HG03039 (cell line): ENCODE results near the gene SLC66A1.
"Not testable (repeated sequence)": the region's sequence is repeated elsewhere in the genome, so short reads cannot be mapped to it uniquely, and the experiment has no call there.

ENCODE experiments used
- ATAC-seq: cut with Tn5 transposase; IDR thresholded peaks from one replicate; pipeline ENCODE4 v1.9.1; 2021; ENCODE audit warnings: mild to moderate bottlenecking, moderate library complexity; ENCODE audit not compliant: unreplicated experiment

Gene SLC66A1

DNA sequence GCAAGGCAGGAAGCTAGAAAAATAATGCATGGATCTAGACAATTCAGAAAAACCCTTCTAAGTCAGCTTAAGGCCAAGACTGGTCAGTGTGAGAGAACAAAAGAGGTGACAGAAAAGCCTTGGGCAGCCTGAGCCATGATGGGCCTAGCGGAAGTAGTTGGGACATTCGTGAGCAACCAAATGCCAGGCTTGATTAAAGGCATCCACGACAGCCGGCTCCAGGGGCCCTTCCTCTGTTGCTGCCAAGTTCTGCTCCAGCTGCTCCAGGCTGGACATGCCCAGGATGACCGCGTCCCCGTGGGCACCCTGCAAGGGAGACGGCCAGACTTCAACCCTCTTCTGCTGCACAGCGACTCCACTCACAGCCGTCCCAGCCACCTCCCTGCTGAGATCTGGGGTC lies 8.0 kb upstream of the SLC66A1 start:
- not testable (repeated sequence) for ATAC-seq

GRCh38 chr1:19305880-19306279 lies 6.2 kb upstream of the SLC66A1 start:
- no peak for ATAC-seq

- ATAC-seq: no peak
Measured at GRCh38 chr1:19306941-19307340, 5.2 kb upstream of the SLC66A1 start.

GRCh38 chr1:19307794-19308508 lies 4.2 kb upstream of the SLC66A1 start:
- ATAC-seq: no peak

DNA sequence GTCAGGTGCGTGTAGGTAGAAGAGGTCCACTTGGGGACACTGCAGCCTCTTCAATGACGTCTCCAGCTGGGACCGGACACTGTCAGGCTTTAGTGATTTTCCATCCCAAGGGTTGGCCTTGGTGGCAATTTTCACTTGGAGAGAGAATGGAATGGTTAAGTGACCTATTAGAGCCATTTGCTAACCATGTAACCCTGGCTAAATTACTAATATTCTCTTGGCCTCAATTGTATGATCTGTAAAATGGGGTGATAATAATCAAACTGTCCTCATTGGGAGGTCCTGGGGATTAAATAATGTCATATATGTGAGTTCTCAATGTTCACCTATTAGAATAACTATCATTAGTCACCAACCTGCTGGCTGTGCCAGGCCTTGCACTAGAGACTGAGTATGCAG lies 3.6 kb upstream of the SLC66A1 start:
- ATAC-seq: no peak

- no peak for ATAC-seq
Measured at GRCh38 chr1:19309123-19309813, 2.9 kb upstream of the SLC66A1 start.

DNA sequence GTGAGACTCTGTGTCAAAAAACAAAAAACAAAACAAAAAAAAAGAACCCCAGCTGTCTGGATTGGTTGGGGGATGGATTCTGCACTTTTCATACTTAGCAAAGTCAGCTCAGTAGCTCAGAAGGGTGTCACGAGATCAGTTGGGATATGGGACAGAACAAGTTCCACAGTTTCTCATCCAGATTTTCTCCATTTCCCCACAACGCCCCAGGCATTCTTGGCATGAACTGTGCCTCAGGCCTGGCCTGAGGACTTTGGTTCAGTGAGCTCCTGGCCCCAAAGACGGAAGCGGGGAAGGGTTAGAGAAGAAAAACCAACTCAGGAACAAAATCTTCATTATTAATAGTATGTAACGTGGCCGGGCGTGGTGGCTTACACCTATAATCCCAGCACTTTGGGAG lies 2.1 kb upstream of the SLC66A1 start:
- no peak for ATAC-seq

DNA sequence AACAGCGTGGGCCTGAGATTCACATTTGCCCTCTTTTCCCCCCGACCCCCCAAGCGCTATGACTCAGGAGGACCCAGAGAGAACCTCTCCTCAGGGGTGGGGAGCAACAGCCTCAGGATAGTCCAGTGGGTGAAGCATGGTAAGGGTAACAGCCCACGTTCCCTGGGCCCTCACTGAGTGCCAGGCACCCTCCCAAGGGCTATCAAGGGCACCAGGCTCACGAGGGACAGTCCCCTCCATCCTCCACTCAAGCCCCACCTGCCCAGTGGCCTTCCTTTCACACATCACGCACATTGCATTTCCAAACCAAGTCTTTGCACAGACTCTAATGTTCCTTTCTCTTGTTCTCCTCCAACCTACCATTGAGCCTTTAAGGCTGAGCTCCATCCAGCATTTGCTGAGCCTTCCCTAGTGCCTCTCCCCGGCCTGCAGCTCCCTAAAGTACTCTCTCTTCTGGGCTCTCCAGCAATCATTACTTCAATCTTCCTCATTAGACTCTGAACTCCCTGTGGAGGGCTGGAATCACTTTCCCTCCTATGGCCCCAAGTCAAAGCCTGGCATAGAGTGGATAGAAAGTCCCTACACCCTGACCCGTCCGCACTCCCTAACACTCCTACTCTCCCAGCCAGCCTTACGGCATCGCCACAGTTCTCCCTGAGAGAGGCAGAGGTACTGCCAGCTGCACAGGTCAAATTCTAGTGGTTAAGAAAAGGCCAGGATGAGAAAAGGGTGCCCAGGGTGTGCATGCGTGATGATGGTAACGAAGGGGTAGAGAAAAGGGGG lies 1.2 kb upstream of the SLC66A1 start:
- ATAC-seq: no peak

- peak; percentile 1 for ATAC-seq
Measured at GRCh38 chr1:19311503-19311930, 609 bp upstream of the SLC66A1 start.

- ATAC-seq: peak; percentile 11
Measured at GRCh38 chr1:19312782-19313635, 883 bp downstream of the SLC66A1 start.

GRCh38 chr1:19313636-19313959 lies 1.5 kb downstream of the SLC66A1 start:
- ATAC-seq: no peak

DNA sequence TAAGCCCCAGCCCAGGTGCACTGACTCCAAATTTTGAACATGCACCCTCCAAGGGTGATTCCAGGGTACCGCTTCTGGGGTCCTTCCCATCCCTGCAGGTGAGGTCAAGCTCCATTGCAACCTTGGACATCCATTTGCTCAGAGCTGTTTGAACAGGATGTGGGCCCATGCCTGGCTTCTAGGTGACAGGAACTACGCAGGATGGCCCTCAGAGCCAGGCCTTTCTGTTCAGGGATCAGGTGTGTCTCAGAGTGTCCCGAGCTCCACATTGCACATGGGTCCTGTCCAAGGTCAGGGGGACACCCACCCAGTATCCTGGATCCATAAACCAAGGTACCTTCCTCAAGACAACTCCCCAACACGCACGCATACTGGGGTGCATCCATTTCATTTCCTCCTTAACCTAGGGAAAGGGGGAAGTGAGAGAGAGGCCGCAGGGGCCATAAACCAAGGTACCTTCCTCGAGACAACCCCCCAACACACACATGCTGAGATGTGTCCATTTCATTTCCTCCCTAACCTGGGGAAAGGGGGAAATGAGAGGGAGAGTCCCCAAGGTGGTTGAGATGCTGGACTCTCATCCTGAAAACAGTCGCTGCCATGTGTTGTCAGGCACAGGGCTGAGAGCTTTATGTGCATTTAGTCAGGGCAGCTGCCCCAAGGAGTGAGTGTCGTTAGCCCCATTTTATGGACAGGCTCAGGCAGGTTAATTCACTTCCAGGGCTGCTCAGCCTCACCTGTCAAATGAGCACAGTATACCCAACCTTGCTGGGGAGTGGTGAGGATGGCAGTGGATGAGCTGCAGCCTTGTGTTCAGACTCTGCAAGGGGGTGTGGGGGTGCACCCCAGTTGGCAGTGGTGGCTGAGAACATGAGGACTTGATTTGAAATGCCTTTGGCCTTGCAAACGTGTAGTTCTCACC lies 2.1 kb downstream of the SLC66A1 start:
- no peak for ATAC-seq

GRCh38 chr1:19315378-19316198 lies 3.5 kb downstream of the SLC66A1 start:
- no peak for ATAC-seq

- no peak for ATAC-seq
Measured at GRCh38 chr1:19317126-19317910, 5.2 kb downstream of the SLC66A1 start.

DNA sequence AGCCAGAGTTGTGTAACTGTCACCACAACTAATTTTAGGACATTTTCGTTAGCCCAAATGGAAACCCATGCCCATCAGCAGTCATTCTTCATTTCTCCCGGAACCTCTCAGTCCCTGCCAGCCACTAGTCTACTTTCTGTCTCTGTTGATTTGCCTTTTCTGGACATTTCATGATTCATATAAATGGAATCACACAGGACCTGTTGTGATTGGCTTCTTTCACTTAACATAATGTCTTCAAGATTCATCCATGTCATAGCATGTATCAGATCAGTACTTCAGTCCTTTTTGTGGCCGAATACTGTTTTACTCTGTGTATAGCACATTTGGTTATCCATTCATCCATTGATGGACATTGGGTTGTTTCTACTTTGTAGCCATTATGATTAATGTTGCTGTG lies 7.1 kb downstream of the SLC66A1 start:
- ATAC-seq: no peak

GRCh38 chr1:19321071-19321470 lies 8.9 kb downstream of the SLC66A1 start:
- ATAC-seq: no peak

DNA sequence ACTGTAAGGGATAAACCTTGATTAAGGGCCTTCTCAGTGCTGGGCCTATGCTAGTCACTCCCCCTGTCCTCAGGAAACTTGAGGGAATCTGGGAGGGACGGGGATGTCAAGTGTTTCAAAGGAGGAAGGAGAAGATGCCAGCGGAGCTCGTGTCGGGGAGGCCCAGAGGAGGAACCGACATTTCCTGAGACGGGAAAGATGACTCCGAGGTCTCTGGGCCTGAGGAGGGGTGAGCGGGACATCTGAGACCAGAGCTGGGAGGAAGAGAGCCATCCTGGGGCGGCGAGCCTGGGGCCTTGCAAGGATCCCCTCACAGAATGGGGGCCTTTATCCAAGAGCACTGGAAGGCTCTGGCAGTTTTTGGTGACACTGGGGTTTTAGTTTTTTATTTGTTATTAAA lies 10.4 kb downstream of the SLC66A1 start:
- ATAC-seq: no peak

GRCh38 chr1:19323987-19324664 lies 12.0 kb downstream of the SLC66A1 start:
- ATAC-seq: no peak
